Keratinocyte (primary cell): ENCODE measurements around the gene DPY19L1.

Experiments
- EZH2 ChIP-seq: IDR thresholded peaks from one replicate; pipeline ENCODE4 v1.6.1; 2012; ENCODE audit warnings: inconsistent platforms, mild to moderate bottlenecking, low read length, moderate library complexity
- TF ChIP-seq, protein P1 (sequence below), 3 experiments: IDR thresholded peaks in 1 of 3; conservative IDR thresholded peaks in 1 of 3; optimal IDR thresholded peaks in 1 of 3; 2 replicates in 2 of 3; 3 replicates in 1 of 3; pipeline versions ENCODE3 to v1.5.1; 2011; ENCODE audit warnings: low read length in 3 of 3, mild to moderate bottlenecking in 3 of 3, moderate library complexity in 2 of 3, control low read depth in 1 of 3, inconsistent platforms in 1 of 3; ENCODE audit not compliant: insufficient read depth in 2 of 3; ENCODE audit errors: extremely low read depth in 1 of 3

DNA sequence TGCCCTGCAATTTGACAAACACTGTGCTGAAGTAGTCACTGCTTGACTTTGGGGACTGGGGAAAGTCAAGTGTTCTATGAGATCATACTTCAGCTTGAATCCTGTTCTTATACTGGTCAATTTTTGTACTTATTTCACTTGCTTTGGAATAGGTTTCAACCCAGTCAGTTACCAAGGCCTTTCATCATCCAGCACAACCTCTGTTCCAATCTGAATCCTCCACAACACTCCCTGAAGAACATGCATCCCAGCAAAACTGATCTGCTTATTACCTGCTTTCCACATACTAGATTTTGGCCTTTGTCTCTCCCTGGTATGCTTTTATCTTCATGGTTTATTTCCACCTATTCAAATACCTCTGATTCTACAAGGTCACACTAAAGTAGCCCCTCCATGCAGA lies 29.5 kb downstream of the DPY19L1 start:
- TF ChIP-seq, protein P1, sequence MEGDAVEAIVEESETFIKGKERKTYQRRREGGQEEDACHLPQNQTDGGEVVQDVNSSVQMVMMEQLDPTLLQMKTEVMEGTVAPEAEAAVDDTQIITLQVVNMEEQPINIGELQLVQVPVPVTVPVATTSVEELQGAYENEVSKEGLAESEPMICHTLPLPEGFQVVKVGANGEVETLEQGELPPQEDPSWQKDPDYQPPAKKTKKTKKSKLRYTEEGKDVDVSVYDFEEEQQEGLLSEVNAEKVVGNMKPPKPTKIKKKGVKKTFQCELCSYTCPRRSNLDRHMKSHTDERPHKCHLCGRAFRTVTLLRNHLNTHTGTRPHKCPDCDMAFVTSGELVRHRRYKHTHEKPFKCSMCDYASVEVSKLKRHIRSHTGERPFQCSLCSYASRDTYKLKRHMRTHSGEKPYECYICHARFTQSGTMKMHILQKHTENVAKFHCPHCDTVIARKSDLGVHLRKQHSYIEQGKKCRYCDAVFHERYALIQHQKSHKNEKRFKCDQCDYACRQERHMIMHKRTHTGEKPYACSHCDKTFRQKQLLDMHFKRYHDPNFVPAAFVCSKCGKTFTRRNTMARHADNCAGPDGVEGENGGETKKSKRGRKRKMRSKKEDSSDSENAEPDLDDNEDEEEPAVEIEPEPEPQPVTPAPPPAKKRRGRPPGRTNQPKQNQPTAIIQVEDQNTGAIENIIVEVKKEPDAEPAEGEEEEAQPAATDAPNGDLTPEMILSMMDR (optimal IDR thresholded peaks at IDR 0.05 in 1 of 3, IDR thresholded peaks at IDR 0.05 in 1 of 3, conservative IDR thresholded peaks at IDR 0.05 in 1 of 3; ENCODE audit: extremely low read depth in 1 of 3, insufficient read depth in 2 of 3, low read length in 3 of 3) = no peak
- TF ChIP-seq EZH2 = no peak
